Panc1 (cell line): ENCODE measurements around the gene METAP1. TPM values are rescaled to one million over a fixed set of nuclear protein-coding genes. Genes with fewer than 3 reads are reported as not detected.

Source experiments
- ATAC-seq: fragments of 200-7000 bp; cut with Tn5 transposase; 2 replicates; pipeline ENCODE4 v1.9.1; 2020; ENCODE audit warnings: mild to moderate bottlenecking, moderate library complexity
- BruUV-seq: library from RNA; stranded (reverse); fragments of 400-500 nt; replicated peaks from 2 replicates; lab custom pipeline; 2021; lab: Mats Ljungman, UMichigan
- CTCF ChIA-PET: fragments of 300-600 bp; sonication (Branson Sonifier 250); formaldehyde crosslinking; loops from one replicate; lab custom pipeline; 2022; ENCODE audit warnings: antibody characterized with exemption; lab: Charles Lee
- POLR2A ChIA-PET: fragments of 300-600 bp; sonication (Branson Sonifier 250); formaldehyde crosslinking; loops from one replicate; lab custom pipeline; 2022; ENCODE audit warnings: antibody characterized with exemption; lab: Charles Lee
- DNase-seq: peaks from one replicate; pipeline ENCODE4 v3.0.0-alpha.2; 2010; ENCODE audit warnings: low read depth, low spot score
- H3K27ac ChIP-seq: 2 replicates; pipeline ENCODE4 v1.5.1; 2011; ENCODE audit warnings: mild to moderate bottlenecking, low read length, inconsistent platforms
- H3K27me3 ChIP-seq: fragments of 200-500 bp; sonication (Bioruptor generic); 2 replicates; pipeline ENCODE4 v1.6.0; 2014; ENCODE audit warnings: low read length, inconsistent platforms; ENCODE audit not compliant: control insufficient read depth, insufficient read depth
- H3K36me3 ChIP-seq: fragments of 200-500 bp; sonication (Bioruptor generic); 2 replicates; pipeline ENCODE4 v1.5.1; 2014; ENCODE audit warnings: inconsistent platforms, mild to moderate bottlenecking, low read length, moderate library complexity; ENCODE audit not compliant: control insufficient read depth, insufficient read depth
- H3K4me1 ChIP-seq: 2 replicates; pipeline ENCODE4 v1.5.1; 2011; ENCODE audit warnings: inconsistent platforms, mild to moderate bottlenecking, low read length, moderate library complexity; ENCODE audit not compliant: control insufficient read depth, insufficient read depth
- H3K4me3 ChIP-seq, 2 experiments: 2 replicates each; pipeline ENCODE4 v1.5.1; 2011 to 2012; ENCODE audit warnings: low read depth in 2 of 2, low read length in 2 of 2, mild to moderate bottlenecking in 2 of 2, inconsistent platforms in 1 of 2, moderate library complexity in 1 of 2
- H3K9me3 ChIP-seq: fragments of 200-500 bp; sonication (Bioruptor generic); 2 replicates; pipeline ENCODE4 v1.5.1; 2014; ENCODE audit warnings: low read depth, mild to moderate bottlenecking, inconsistent platforms, low read length, moderate library complexity; ENCODE audit not compliant: control insufficient read depth, insufficient read depth
- POLR2AphosphoS5 ChIP-seq: IDR thresholded peaks from 2 replicates; pipeline ENCODE4 v1.6.1; 2012; ENCODE audit warnings: mild to moderate bottlenecking, low read depth, low read length, moderate library complexity
- SIN3A ChIP-seq: IDR thresholded peaks from 2 replicates; pipeline ENCODE4 v1.6.1; 2012; ENCODE audit warnings: low read depth, mild to moderate bottlenecking, low read length, moderate library complexity, borderline replicate concordance; ENCODE audit not compliant: insufficient read depth
- TCF7L2 ChIP-seq: IDR thresholded peaks from 2 replicates; pipeline ENCODE4 v1.6.1; 2011; ENCODE audit warnings: mild to moderate bottlenecking, low read depth, low read length, inconsistent platforms
- in situ Hi-C: cut with HindIII; loops from 2 replicates; pipeline ENCODE4 v1.10.0; 2016; ENCODE audit warnings: low sequenced_read_pairs, low pct_unique_long_range_greater_than_20kb
- intact Hi-C: fragments of 100-400 bp; cut with micrococcal nuclease; formaldehyde crosslinking; loops from one replicate; pipeline ENCODE4 v1.10.0; 2022; ENCODE audit not compliant: unreplicated experiment
- total RNA-seq: library from RNA; stranded (reverse); gene quantifications from one replicate; pipeline ENCODE4 v1.2.1, GENCODE V29; 2021; ENCODE audit not compliant: unreplicated experiment
- TF ChIP-seq, protein P1 (sequence below): fragments of 450-650 bp; IDR thresholded peaks from 2 replicates; pipeline ENCODE4 v1.5.1; 2017; ENCODE audit warnings: mild to moderate bottlenecking
- TF ChIP-seq, protein P2 (sequence below), 2 experiments: IDR thresholded peaks; 2 replicates each; pipeline ENCODE4 v1.6.1; 2011 to 2012; ENCODE audit warnings: low read depth in 2 of 2, control low read depth in 1 of 2, low read length in 1 of 2, mild to moderate bottlenecking in 1 of 2, moderate library complexity in 1 of 2; ENCODE audit not compliant: insufficient read depth in 1 of 2

The METAP1 gene
- total RNA-seq, 1 experiment from 2014 or later = 51.9 TPM

- TF ChIP-seq POLR2AphosphoS5 = no peak
- TF ChIP-seq SIN3A = no peak
- TF ChIP-seq TCF7L2 = no peak
- TF ChIP-seq, protein P1, sequence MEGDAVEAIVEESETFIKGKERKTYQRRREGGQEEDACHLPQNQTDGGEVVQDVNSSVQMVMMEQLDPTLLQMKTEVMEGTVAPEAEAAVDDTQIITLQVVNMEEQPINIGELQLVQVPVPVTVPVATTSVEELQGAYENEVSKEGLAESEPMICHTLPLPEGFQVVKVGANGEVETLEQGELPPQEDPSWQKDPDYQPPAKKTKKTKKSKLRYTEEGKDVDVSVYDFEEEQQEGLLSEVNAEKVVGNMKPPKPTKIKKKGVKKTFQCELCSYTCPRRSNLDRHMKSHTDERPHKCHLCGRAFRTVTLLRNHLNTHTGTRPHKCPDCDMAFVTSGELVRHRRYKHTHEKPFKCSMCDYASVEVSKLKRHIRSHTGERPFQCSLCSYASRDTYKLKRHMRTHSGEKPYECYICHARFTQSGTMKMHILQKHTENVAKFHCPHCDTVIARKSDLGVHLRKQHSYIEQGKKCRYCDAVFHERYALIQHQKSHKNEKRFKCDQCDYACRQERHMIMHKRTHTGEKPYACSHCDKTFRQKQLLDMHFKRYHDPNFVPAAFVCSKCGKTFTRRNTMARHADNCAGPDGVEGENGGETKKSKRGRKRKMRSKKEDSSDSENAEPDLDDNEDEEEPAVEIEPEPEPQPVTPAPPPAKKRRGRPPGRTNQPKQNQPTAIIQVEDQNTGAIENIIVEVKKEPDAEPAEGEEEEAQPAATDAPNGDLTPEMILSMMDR = no peak
- TF ChIP-seq, protein P2, sequence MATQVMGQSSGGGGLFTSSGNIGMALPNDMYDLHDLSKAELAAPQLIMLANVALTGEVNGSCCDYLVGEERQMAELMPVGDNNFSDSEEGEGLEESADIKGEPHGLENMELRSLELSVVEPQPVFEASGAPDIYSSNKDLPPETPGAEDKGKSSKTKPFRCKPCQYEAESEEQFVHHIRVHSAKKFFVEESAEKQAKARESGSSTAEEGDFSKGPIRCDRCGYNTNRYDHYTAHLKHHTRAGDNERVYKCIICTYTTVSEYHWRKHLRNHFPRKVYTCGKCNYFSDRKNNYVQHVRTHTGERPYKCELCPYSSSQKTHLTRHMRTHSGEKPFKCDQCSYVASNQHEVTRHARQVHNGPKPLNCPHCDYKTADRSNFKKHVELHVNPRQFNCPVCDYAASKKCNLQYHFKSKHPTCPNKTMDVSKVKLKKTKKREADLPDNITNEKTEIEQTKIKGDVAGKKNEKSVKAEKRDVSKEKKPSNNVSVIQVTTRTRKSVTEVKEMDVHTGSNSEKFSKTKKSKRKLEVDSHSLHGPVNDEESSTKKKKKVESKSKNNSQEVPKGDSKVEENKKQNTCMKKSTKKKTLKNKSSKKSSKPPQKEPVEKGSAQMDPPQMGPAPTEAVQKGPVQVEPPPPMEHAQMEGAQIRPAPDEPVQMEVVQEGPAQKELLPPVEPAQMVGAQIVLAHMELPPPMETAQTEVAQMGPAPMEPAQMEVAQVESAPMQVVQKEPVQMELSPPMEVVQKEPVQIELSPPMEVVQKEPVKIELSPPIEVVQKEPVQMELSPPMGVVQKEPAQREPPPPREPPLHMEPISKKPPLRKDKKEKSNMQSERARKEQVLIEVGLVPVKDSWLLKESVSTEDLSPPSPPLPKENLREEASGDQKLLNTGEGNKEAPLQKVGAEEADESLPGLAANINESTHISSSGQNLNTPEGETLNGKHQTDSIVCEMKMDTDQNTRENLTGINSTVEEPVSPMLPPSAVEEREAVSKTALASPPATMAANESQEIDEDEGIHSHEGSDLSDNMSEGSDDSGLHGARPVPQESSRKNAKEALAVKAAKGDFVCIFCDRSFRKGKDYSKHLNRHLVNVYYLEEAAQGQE (IDR thresholded peaks at IDR 0.05; ENCODE audit: insufficient read depth in 1 of 2, low read depth in 2 of 2, low read length in 1 of 2) = no peak
- ChIA-PET CTCF (no interaction called here), POLR2A (no interaction called here)
- Histone ChIP-seq H3K4me3 (no peak overlapping the region; a peak in 1 of 4 replicates), H3K4me1 (peaks cover 15% of the 10 kb centered on the region), H3K9me3 (no peaks in the 10 kb centered on the region), H3K27ac (no peak overlapping the region), H3K36me3 (no peaks in the 10 kb centered on the region; the same call in 1 of the 2 replicates), H3K27me3 (no peaks in the 10 kb centered on the region)
- ATAC-seq (no peak), DNase-seq (no peak)
- in situ Hi-C loops = no loop called here
- BruUV-seq = no TSS peak
- intact Hi-C loops = no loop called here
Measured at GRCh38 chr4:99090481-99091215, 95.1 kb downstream of the METAP1 start.

GRCh38 chr4:99091216-99091575, 95.7 kb downstream of the METAP1 start:
- no peak overlapping the region for H3K27ac ChIP-seq
- CTCF ChIA-PET = no interaction called here
- intact Hi-C loops = no loop called here

More at GRCh38 chr4:99091216-99091575, 95.7 kb downstream of the METAP1 start:
- no peak for DNase-seq
- H3K36me3 ChIP-seq = no peaks in the 10 kb centered on the region; the same call in 1 of the 2 replicates
- in situ Hi-C loops = no loop called here
- no TSS peak for BruUV-seq
- H3K9me3 ChIP-seq = no peaks in the 10 kb centered on the region
- peaks cover 13% of the 10 kb centered on the region for H3K4me1 ChIP-seq
- POLR2A ChIA-PET = no interaction called here
- no peak for ATAC-seq
- TF ChIP-seq POLR2AphosphoS5 (no peak), TCF7L2 (no peak), SIN3A (no peak)
- TF ChIP-seq, protein P2 (IDR thresholded peaks at IDR 0.05; ENCODE audit: insufficient read depth in 1 of 2, low read depth in 2 of 2, low read length in 1 of 2) = no peak
- TF ChIP-seq, protein P1 = no peak
- H3K27me3 ChIP-seq = no peaks in the 10 kb centered on the region
- no peak overlapping the region for H3K4me3 ChIP-seq
